Central memory CD8-positive, alpha-beta T cell (primary cell): ENCODE data around the gene LAMB3.

Source experiments
- ATAC-seq: fragments of 150-1000 bp; cut with Tn5 transposase; replicated peaks from 2 replicates; pipeline ENCODE4 v1.10.0; 2022; ENCODE audit warnings: mild to moderate bottlenecking, moderate FRiP score, moderate number of reproducible peaks; ENCODE audit not compliant: poor library complexity, severe bottlenecking; ENCODE audit errors: extremely low read depth
- DNase-seq, 2 donors: peaks; one replicate each; pipeline ENCODE4 v3.0.0; 2021; ENCODE audit warnings: low spot score in 2 of 2
- H3K27ac Mint-ChIP-seq: one replicate; pipeline ENCODE4 v1.8.0; 2022; ENCODE audit warnings: low read depth, mild to moderate bottlenecking, moderate library complexity, mixed read lengths
- H3K27me3 Mint-ChIP-seq: one replicate; pipeline ENCODE4 v1.8.0; 2022; ENCODE audit warnings: mixed read lengths
- H3K36me3 Mint-ChIP-seq: one replicate; pipeline ENCODE4 v1.8.0; 2022; ENCODE audit warnings: mild to moderate bottlenecking, moderate library complexity, mixed read lengths; ENCODE audit not compliant: insufficient read depth
- H3K4me1 Mint-ChIP-seq: one replicate; pipeline ENCODE4 v1.8.0; 2022; ENCODE audit warnings: mixed read lengths
- H3K4me3 Mint-ChIP-seq: one replicate; pipeline ENCODE4 v1.8.0; 2022; ENCODE audit warnings: mild to moderate bottlenecking, moderate library complexity, mixed read lengths
- H3K9me3 Mint-ChIP-seq: one replicate; pipeline ENCODE4 v1.8.0; 2022; ENCODE audit warnings: mixed read lengths

The LAMB3 gene

GRCh38 chr1:209675565-209676154 lies 23.4 kb upstream of the LAMB3 start:
- H3K27me3 Mint-ChIP-seq: peaks cover 65% of the 10 kb centered on the region
- H3K27ac Mint-ChIP-seq: no peak overlapping the region
- no peaks in the 10 kb centered on the region for H3K9me3 Mint-ChIP-seq
- peaks cover 3% of the 10 kb centered on the region for H3K36me3 Mint-ChIP-seq
- ATAC-seq: no peak
- peak overlapping the region; percentile 45 for H3K4me3 Mint-ChIP-seq
- no peak for DNase-seq
- H3K4me1 Mint-ChIP-seq: peaks cover 27% of the 10 kb centered on the region

- Mint-ChIP-seq H3K9me3 (no peaks in the 10 kb centered on the region), H3K4me3 (peak within 1 kb of the TSS; percentile 45), H3K36me3 (peaks cover 3% of the 10 kb centered on the region), H3K27me3 (peaks cover 59% of the 10 kb centered on the region), H3K4me1 (peaks cover 27% of the 10 kb centered on the region), H3K27ac (peak within 1 kb of the TSS; percentile 9)
- ATAC-seq (peak; percentile 34), DNase-seq (no peak)
Observed at GRCh38 chr1:209674957-209675564, 22.8 kb upstream of the LAMB3 start, which contains the start of gene G0S2. G0S2 (plus strand) TSS chr1:209675412; CDS start chr1:209675685, 273 bp downstream.

GRCh38 chr1:209673631-209674417 lies 21.6 kb upstream of the LAMB3 start:
- H3K9me3 Mint-ChIP-seq: no peaks in the 10 kb centered on the region
- H3K36me3 Mint-ChIP-seq: peaks cover 1% of the 10 kb centered on the region
- H3K27me3 Mint-ChIP-seq: peaks cover 52% of the 10 kb centered on the region
- H3K27ac Mint-ChIP-seq: peak overlapping the region; percentile 9
- DNase-seq: no peak
- H3K4me3 Mint-ChIP-seq: no peak overlapping the region
- H3K4me1 Mint-ChIP-seq: peaks cover 27% of the 10 kb centered on the region
- ATAC-seq: no peak

GRCh38 chr1:209672705-209673630 lies 20.7 kb upstream of the LAMB3 start:
- H3K9me3 Mint-ChIP-seq: no peaks in the 10 kb centered on the region
- H3K4me3 Mint-ChIP-seq: no peak overlapping the region
- ATAC-seq: peak; percentile 59
- no peak for DNase-seq
- peaks cover 43% of the 10 kb centered on the region for H3K27me3 Mint-ChIP-seq
- peaks cover 1% of the 10 kb centered on the region for H3K36me3 Mint-ChIP-seq
- peak overlapping the region; percentile 64 for H3K27ac Mint-ChIP-seq
- H3K4me1 Mint-ChIP-seq: peaks cover 27% of the 10 kb centered on the region

- H3K27me3 Mint-ChIP-seq: peaks cover 19% of the 10 kb centered on the region
- no peak overlapping the region for H3K27ac Mint-ChIP-seq
- H3K4me3 Mint-ChIP-seq: no peak overlapping the region
- no peak for ATAC-seq
- H3K36me3 Mint-ChIP-seq: peaks cover 1% of the 10 kb centered on the region
- DNase-seq: no peak
- peaks cover 23% of the 10 kb centered on the region for H3K4me1 Mint-ChIP-seq
- H3K9me3 Mint-ChIP-seq: no peaks in the 10 kb centered on the region
Observed at GRCh38 chr1:209670441-209671082, 18.3 kb upstream of the LAMB3 start.

- Mint-ChIP-seq H3K9me3 (no peaks in the 10 kb centered on the region), H3K27me3 (no peaks in the 10 kb centered on the region), H3K4me1 (peaks cover under 1% of the 10 kb centered on the region), H3K36me3 (no peaks in the 10 kb centered on the region), H3K27ac (no peak overlapping the region), H3K4me3 (no peak overlapping the region)
- DNase-seq (no peak), ATAC-seq (no peak)
Observed at GRCh38 chr1:209667708-209668107, 15.5 kb upstream of the LAMB3 start.

GRCh38 chr1:209667103-209667502 lies 14.9 kb upstream of the LAMB3 start:
- DNase-seq (no peak), ATAC-seq (no peak)
- H3K9me3 Mint-ChIP-seq: no peaks in the 10 kb centered on the region
- no peaks in the 10 kb centered on the region for H3K27me3 Mint-ChIP-seq
- no peak overlapping the region for H3K27ac Mint-ChIP-seq
- H3K36me3 Mint-ChIP-seq: no peaks in the 10 kb centered on the region
- H3K4me3 Mint-ChIP-seq: no peak overlapping the region
- H3K4me1 Mint-ChIP-seq: no peaks in the 10 kb centered on the region

- H3K27ac Mint-ChIP-seq: no peak overlapping the region
- ATAC-seq: no peak
- H3K4me1 Mint-ChIP-seq: peaks cover 6% of the 10 kb centered on the region
- H3K4me3 Mint-ChIP-seq: no peak overlapping the region
- no peak for DNase-seq
- H3K36me3 Mint-ChIP-seq: no peaks in the 10 kb centered on the region
- H3K9me3 Mint-ChIP-seq: no peaks in the 10 kb centered on the region
- no peaks in the 10 kb centered on the region for H3K27me3 Mint-ChIP-seq
Observed at GRCh38 chr1:209662879-209663327, 10.7 kb upstream of the LAMB3 start.

- Mint-ChIP-seq H3K9me3 (no peaks in the 10 kb centered on the region), H3K4me3 (no peak overlapping the region), H3K4me1 (peaks cover 6% of the 10 kb centered on the region), H3K27me3 (no peaks in the 10 kb centered on the region), H3K36me3 (no peaks in the 10 kb centered on the region), H3K27ac (no peak overlapping the region)
- ATAC-seq: no peak
- no peak for DNase-seq
Observed at GRCh38 chr1:209661071-209661470, 8.8 kb upstream of the LAMB3 start.

- Mint-ChIP-seq H3K27me3 (no peaks in the 10 kb centered on the region), H3K4me1 (peaks cover 6% of the 10 kb centered on the region), H3K36me3 (no peaks in the 10 kb centered on the region), H3K9me3 (no peaks in the 10 kb centered on the region), H3K27ac (peak overlapping the region; percentile 56), H3K4me3 (no peak overlapping the region)
- DNase-seq: no peak
- no peak for ATAC-seq
Observed at GRCh38 chr1:209659909-209660308, 7.7 kb upstream of the LAMB3 start.

- no peak for DNase-seq
- Mint-ChIP-seq H3K4me1 (peaks cover 6% of the 10 kb centered on the region), H3K36me3 (peaks cover 1% of the 10 kb centered on the region), H3K27ac (no peak overlapping the region), H3K27me3 (no peaks in the 10 kb centered on the region), H3K4me3 (no peak overlapping the region), H3K9me3 (no peaks in the 10 kb centered on the region)
- no peak for ATAC-seq
Observed at GRCh38 chr1:209657918-209658317, 5.7 kb upstream of the LAMB3 start.
